B cell (primary cell): ENCODE data around the gene RIOK2. TPM values are rescaled to one million over a fixed set of nuclear protein-coding genes. Genes with fewer than 3 reads are reported as not detected.

Experiments
- ATAC-seq: fragments of 200-7000 bp; cut with Tn5 transposase; one replicate; pipeline ENCODE4 v1.10.0; 2021; ENCODE audit warnings: low read depth, mild to moderate bottlenecking, moderate number of reproducible peaks, moderate library complexity
- CTCF ChIA-PET: fragments of 350-600 bp; sonication (Branson Sonifier 250); formaldehyde crosslinking; loops from one replicate; lab custom pipeline; 2021; ENCODE audit warnings: antibody characterized with exemption, inconsistent platforms; lab: Charles Lee
- POLR2A ChIA-PET: fragments of 350-600 bp; sonication (Branson Sonifier 250); formaldehyde crosslinking; loops from one replicate; lab custom pipeline; 2021; ENCODE audit warnings: antibody characterized with exemption; lab: Charles Lee
- DNase-seq: peaks from one replicate; pipeline ENCODE4 v3.0.0; 2013
- H2AFZ ChIP-seq: 2 replicates; pipeline ENCODE4 v1.6.1; 2012; ENCODE audit warnings: mild to moderate bottlenecking, low read depth, low read length; ENCODE audit not compliant: insufficient read depth, poor library complexity, severe bottlenecking
- H3K27ac ChIP-seq, 2 donors: 1 replicate in 1 of 2; 2 replicates in 1 of 2; pipeline ENCODE4 v1.5.1; 2012 to 2013; ENCODE audit warnings: low read length in 2 of 2, mild to moderate bottlenecking in 2 of 2, moderate library complexity in 1 of 2
- H3K27me3 ChIP-seq, 4 experiments: fragments of 200-600 bp in 1 of 4; sonication (generic) in 1 of 4; replicated peaks in 1 of 4; 1 replicate in 2 of 4; 2 replicates in 2 of 4; pipeline versions ENCODE4 v1.6.1 to v1.7.0; 2013 to 2016; ENCODE audit warnings: low read length in 3 of 4, mild to moderate bottlenecking in 2 of 4, mixed read lengths in 1 of 4, moderate library complexity in 1 of 4; ENCODE audit not compliant: insufficient read depth in 4 of 4, control insufficient read depth in 3 of 4; ENCODE audit errors: control extremely low read depth in 1 of 4
- H3K36me3 ChIP-seq, 2 experiments: replicated peaks in 1 of 2; 1 replicate in 1 of 2; 2 replicates in 1 of 2; pipeline versions ENCODE4 v1.6.1 to v1.7.1; 2013; ENCODE audit warnings: low read length in 1 of 2; ENCODE audit not compliant: insufficient read depth in 2 of 2, control insufficient read depth in 1 of 2; ENCODE audit errors: control extremely low read depth in 1 of 2, extremely low read depth in 1 of 2
- H3K4me1 ChIP-seq, 2 donors: fragments of 200-600 bp in 1 of 2; sonication (generic) in 1 of 2; 1 replicate in 1 of 2; 2 replicates in 1 of 2; pipeline versions ENCODE4 v1.5.1 to v1.6.1; 2013 to 2017; ENCODE audit warnings: low read length in 2 of 2; ENCODE audit not compliant: control insufficient read depth in 2 of 2, insufficient read depth in 2 of 2
- H3K4me2 ChIP-seq: replicated peaks from 2 replicates; pipeline ENCODE3; 2012; ENCODE audit warnings: mild to moderate bottlenecking, low read depth, low read length; ENCODE audit not compliant: poor library complexity, severe bottlenecking
- H3K4me3 ChIP-seq, 5 experiments: fragments of 200-600 bp in 1 of 5; sonication (generic) in 1 of 5; 1 replicate in 3 of 5; 2 replicates in 2 of 5; pipeline versions ENCODE4 v1.5.1 to v1.7.0; 2011 to 2016; ENCODE audit warnings: low read length in 4 of 5, mild to moderate bottlenecking in 4 of 5, low read depth in 2 of 5, control low read depth in 1 of 5, moderate library complexity in 1 of 5; ENCODE audit not compliant: insufficient read depth in 1 of 5; ENCODE audit errors: control extremely low read depth in 1 of 5, extremely low read depth in 1 of 5
- H3K79me2 ChIP-seq: fragments of 200-600 bp; sonication (generic); one replicate; pipeline ENCODE4 v1.6.0; 2016; ENCODE audit warnings: low read length; ENCODE audit not compliant: control insufficient read depth, insufficient read depth
- H3K9ac ChIP-seq: fragments of 200-600 bp; sonication (generic); 2 replicates; pipeline ENCODE4 v1.6.1; 2017; ENCODE audit warnings: mild to moderate bottlenecking, low read length, moderate library complexity
- H3K9me3 ChIP-seq, 3 donors: one replicate each; pipeline versions ENCODE4 v1.6.1 to v1.7.1; 2013; ENCODE audit warnings: low read length in 2 of 3; ENCODE audit not compliant: control insufficient read depth in 2 of 3, insufficient read depth in 1 of 3; ENCODE audit errors: control extremely low read depth in 1 of 3
- H4K20me1 ChIP-seq: 2 replicates; pipeline ENCODE4 v1.6.0; 2012; ENCODE audit warnings: mild to moderate bottlenecking, low read length; ENCODE audit not compliant: insufficient read depth, control insufficient read depth, poor library complexity, severe bottlenecking
- H3K27ac Mint-ChIP-seq: one replicate; pipeline ENCODE4 v1.8.0; 2021; ENCODE audit warnings: mixed read lengths
- H3K27me3 Mint-ChIP-seq: one replicate; pipeline ENCODE4 v1.8.0; 2021; ENCODE audit warnings: mixed read lengths
- H3K4me1 Mint-ChIP-seq: one replicate; pipeline ENCODE4 v1.8.0; 2021; ENCODE audit warnings: mixed read lengths
- H3K4me3 Mint-ChIP-seq: one replicate; pipeline ENCODE4 v1.8.0; 2021; ENCODE audit warnings: mixed read lengths
- H3K9me3 Mint-ChIP-seq: one replicate; pipeline ENCODE4 v1.8.0; 2022; ENCODE audit warnings: mixed read lengths; ENCODE audit not compliant: insufficient read depth
- CTCF ChIP-seq: fragments of 200-600 bp; IDR thresholded peaks from one replicate; pipeline ENCODE4 v1.8.0; 2022; ENCODE audit warnings: antibody characterized with exemption, mild to moderate bottlenecking
- EZH2 ChIP-seq: IDR thresholded peaks from 2 replicates; pipeline ENCODE4 v1.6.1; 2012; ENCODE audit warnings: borderline replicate concordance, low read depth, mild to moderate bottlenecking, moderate library complexity, low read length; ENCODE audit not compliant: insufficient read depth, poor library complexity, severe bottlenecking
- WGBS: methylation state at CpG from one replicate; pipeline ENCODE4 v1.1.5; 2013; ENCODE audit warnings: missing lambda C conversion rate; ENCODE audit not compliant: insufficient coverage; 5-methylcytosine and 5-hydroxymethylcytosine counted together
- intact Hi-C: fragments of 100-400 bp; cut with micrococcal nuclease; formaldehyde crosslinking; loops from one replicate; pipeline ENCODE4 v1.10.0; 2022
- polyA plus RNA-seq: library from polyadenylated mRNA; depleted of rRNA; stranded (reverse); fragments of >200 nt; gene quantifications from 2 replicates; pipeline ENCODE4 v1.2.3, GENCODE V29; 2012
- total RNA-seq, 2 donors: library from RNA; stranded (reverse); fragments of 120-200 nt in 1 of 2; gene quantifications; 1 replicate in 1 of 2; 2 replicates in 1 of 2; pipeline versions ENCODE4 v1.2.3 to v1.2.4, GENCODE V29; 2013 to 2022

The RIOK2 gene
- total and polyA plus RNA-seq, 2 donors (not counting 1 experiment from before 2014, with no cell fraction given): 3.5 to 37.2 TPM

- CTCF ChIA-PET: interaction anchor here (1.0 to 13.7 kb wide), 10 partner anchors 16 to 418 kb away, joined by 3 to 288 read pairs (median 6); partner anchors contain the start of genes ERAP1 and ERAP2
- Histone ChIP-seq H3K27me3 (no peaks in the 10 kb centered on the region), H3K4me2 (no peak overlapping the region), H3K9ac (no peak overlapping the region), H3K9me3 (no peaks in the 10 kb centered on the region), H3K79me2 (peaks cover 8% of the 10 kb centered on the region), H3K36me3 (peaks cover 16 to 31% of the 10 kb centered on the region in 2 experiments), H3K4me3 (no peak overlapping the region), H2AFZ (no peak overlapping the region), H4K20me1 (no peaks in the 10 kb centered on the region), H3K4me1 (peaks cover 10% of the 10 kb centered on the region in 2 donors), H3K27ac (no peak overlapping the region)
- H3K27me3 Mint-ChIP-seq: no peaks in the 10 kb centered on the region
- peaks cover 9% of the 10 kb centered on the region for H3K4me1 Mint-ChIP-seq
- TF ChIP-seq EZH2: no peak
- no peak for TF ChIP-seq CTCF
- H3K27ac Mint-ChIP-seq: no peak overlapping the region
- POLR2A ChIA-PET: interaction anchor here (0.7 kb wide), 1 partner anchor 412 kb away, joined by 3 read pairs; no protein-coding TSS in a partner anchor
- no peak for DNase-seq
- no peak for ATAC-seq
- H3K4me3 Mint-ChIP-seq: no peak overlapping the region
- H3K9me3 Mint-ChIP-seq: no peaks in the 10 kb centered on the region
- intact Hi-C loops: loop anchor here (5.0 kb wide), 1 partner anchor 228 kb away; the partner anchor contains the start of gene LNPEP
Observed at GRCh38 chr5:97164846-97165245, 18.2 kb downstream of the RIOK2 start.

GRCh38 chr5:97163790-97164285, 19.2 kb downstream of the RIOK2 start:
- no peaks in the 10 kb centered on the region for H4K20me1 ChIP-seq
- peaks cover 8% of the 10 kb centered on the region for H3K79me2 ChIP-seq
- intact Hi-C loops: loop anchor here (2.0 to 5.0 kb wide), 3 partner anchors 19 to 551 kb away; partner anchors contain the start of genes LNPEP and RIOK2
- H3K27me3 Mint-ChIP-seq: no peaks in the 10 kb centered on the region
- H3K27ac ChIP-seq: no peak overlapping the region
- H2AFZ ChIP-seq: no peak overlapping the region
- ChIA-PET CTCF (interaction anchor here (0.6 to 13.7 kb wide), 19 partner anchors 9 to 1802 kb away, joined by 3 to 288 read pairs (median 4); partner anchors contain the start of genes ERAP1, ERAP2 and LIX1), POLR2A (interaction anchor here (0.7 kb wide), 1 partner anchor 411 kb away, joined by 3 read pairs; no protein-coding TSS in a partner anchor)
- peaks cover 10% of the 10 kb centered on the region in 2 donors for H3K4me1 ChIP-seq
- H3K4me3 ChIP-seq: no peak overlapping the region
- peaks cover 13 to 34% of the 10 kb centered on the region in 2 experiments for H3K36me3 ChIP-seq
- no CpG with 5 or more reads among the region's 5 CpGs for WGBS
- no peak overlapping the region for H3K9ac ChIP-seq
- H3K9me3 ChIP-seq: peaks cover 0 to 1% (median 0%) of the 10 kb centered on the region in 3 donors
- no peak overlapping the region for H3K4me2 ChIP-seq
- ATAC-seq: no peak
- H3K4me3 Mint-ChIP-seq: no peak overlapping the region
- H3K27ac Mint-ChIP-seq: no peak overlapping the region
- no peaks in the 10 kb centered on the region for H3K27me3 ChIP-seq
- DNase-seq: no peak
- no peak for TF ChIP-seq CTCF
- no peak for TF ChIP-seq EZH2
- H3K9me3 Mint-ChIP-seq: no peaks in the 10 kb centered on the region
- peaks cover 9% of the 10 kb centered on the region for H3K4me1 Mint-ChIP-seq
